OCI-LY3 (cell line): ENCODE data around the gene WSB1.
"Not testable (repeated sequence)": the region's sequence is repeated elsewhere in the genome, so short reads cannot be mapped to it uniquely, and the experiment has no call there.

Experiments
- EZH2phosphoT487 ChIP-seq: fragments of 200-600 bp; shearing (Covaris generic); IDR thresholded peaks from 2 replicates; pipeline ENCODE4 v1.6.1; 2018; ENCODE audit warnings: antibody characterized with exemption, mixed run types, low read depth
- TF ChIP-seq, protein P1 (sequence below): fragments of 200-600, 300-600 bp; sonication (generic); IDR thresholded peaks from 2 replicates; pipeline ENCODE4 v1.5.1; 2014; ENCODE audit warnings: antibody characterized with exemption, low read length, low read depth

DNA sequence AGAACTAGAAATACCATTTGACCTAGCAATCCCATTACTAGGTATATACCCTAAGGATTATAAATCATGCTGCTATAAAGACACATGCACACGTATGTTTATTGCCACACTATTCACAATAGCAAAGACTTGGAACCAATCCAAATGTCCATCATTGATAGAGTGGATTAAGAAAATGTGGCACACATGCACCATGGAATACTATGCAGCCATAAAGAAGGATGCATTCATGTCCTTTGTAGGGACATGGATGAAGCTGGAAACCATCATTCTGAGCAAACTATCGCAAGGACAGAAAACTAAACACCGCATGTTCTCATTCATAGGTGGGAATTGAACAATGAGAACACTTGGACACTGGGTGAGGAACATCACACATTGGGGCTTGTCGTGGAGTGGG, 39.1 kb upstream of the WSB1 start:
- TF ChIP-seq, protein P1, sequence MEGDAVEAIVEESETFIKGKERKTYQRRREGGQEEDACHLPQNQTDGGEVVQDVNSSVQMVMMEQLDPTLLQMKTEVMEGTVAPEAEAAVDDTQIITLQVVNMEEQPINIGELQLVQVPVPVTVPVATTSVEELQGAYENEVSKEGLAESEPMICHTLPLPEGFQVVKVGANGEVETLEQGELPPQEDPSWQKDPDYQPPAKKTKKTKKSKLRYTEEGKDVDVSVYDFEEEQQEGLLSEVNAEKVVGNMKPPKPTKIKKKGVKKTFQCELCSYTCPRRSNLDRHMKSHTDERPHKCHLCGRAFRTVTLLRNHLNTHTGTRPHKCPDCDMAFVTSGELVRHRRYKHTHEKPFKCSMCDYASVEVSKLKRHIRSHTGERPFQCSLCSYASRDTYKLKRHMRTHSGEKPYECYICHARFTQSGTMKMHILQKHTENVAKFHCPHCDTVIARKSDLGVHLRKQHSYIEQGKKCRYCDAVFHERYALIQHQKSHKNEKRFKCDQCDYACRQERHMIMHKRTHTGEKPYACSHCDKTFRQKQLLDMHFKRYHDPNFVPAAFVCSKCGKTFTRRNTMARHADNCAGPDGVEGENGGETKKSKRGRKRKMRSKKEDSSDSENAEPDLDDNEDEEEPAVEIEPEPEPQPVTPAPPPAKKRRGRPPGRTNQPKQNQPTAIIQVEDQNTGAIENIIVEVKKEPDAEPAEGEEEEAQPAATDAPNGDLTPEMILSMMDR, result not testable (repeated sequence)
- TF ChIP-seq EZH2phosphoT487, result not testable (repeated sequence)
